H1 (cell line): ENCODE data around the gene CHST1.

Experiments
- BCL11A ChIP-seq, 2 experiments: IDR thresholded peaks; one replicate each; pipeline ENCODE4 v1.6.1; 2011; ENCODE audit warnings: low read depth in 2 of 2, low read length in 2 of 2, mild to moderate bottlenecking in 2 of 2
- CEBPB ChIP-seq: IDR thresholded peaks from 2 replicates; pipeline ENCODE4 v1.6.1; 2012; ENCODE audit warnings: low read depth, low read length
- EGR1 ChIP-seq: IDR thresholded peaks from 2 replicates; pipeline ENCODE4 v1.6.1; 2011; ENCODE audit warnings: low read depth, low read length, borderline replicate concordance
- HDAC6 ChIP-seq: IDR thresholded peaks from one replicate; pipeline ENCODE4 v1.7.1; 2012; ENCODE audit warnings: low read depth, mild to moderate bottlenecking, inconsistent platforms, low read length, moderate library complexity
- POLR2A ChIP-seq, 2 experiments: IDR thresholded peaks; 1 replicate in 1 of 2; 2 replicates in 1 of 2; pipeline ENCODE4 v1.6.1; 2011; ENCODE audit warnings: low read depth in 2 of 2, low read length in 2 of 2, mild to moderate bottlenecking in 2 of 2; ENCODE audit errors: control extremely low read depth in 1 of 2
- RNF2 ChIP-seq: fragments of 200-900, 300-1000 bp; sonication (generic); IDR thresholded peaks from 2 replicates; pipeline ENCODE4 v1.7.1; 2016; ENCODE audit warnings: borderline replicate concordance, low read depth, mild to moderate bottlenecking, antibody characterized with exemption, low read length; ENCODE audit not compliant: poor library complexity, severe bottlenecking; ENCODE audit errors: missing control alignments
- TF ChIP-seq, protein P1 (sequence below), 3 experiments: IDR thresholded peaks; 1 replicate in 2 of 3; 2 replicates in 1 of 3; pipeline versions ENCODE4 v1.5.1 to v1.6.1; 2011; ENCODE audit warnings: low read length in 3 of 3, mild to moderate bottlenecking in 3 of 3, inconsistent platforms in 2 of 3, low read depth in 1 of 3, moderate library complexity in 1 of 3; ENCODE audit not compliant: insufficient read depth in 1 of 3; ENCODE audit errors: control extremely low read depth in 1 of 3
- TF ChIP-seq, protein P2 (sequence below): IDR thresholded peaks from 2 replicates; pipeline ENCODE4 v1.6.1; 2011; ENCODE audit warnings: low read depth, mild to moderate bottlenecking, low read length; ENCODE audit not compliant: insufficient read depth
- TF ChIP-seq, protein P3 (sequence below): IDR thresholded peaks from 2 replicates; pipeline ENCODE4 v1.6.1; 2012; ENCODE audit warnings: inconsistent platforms

DNA sequence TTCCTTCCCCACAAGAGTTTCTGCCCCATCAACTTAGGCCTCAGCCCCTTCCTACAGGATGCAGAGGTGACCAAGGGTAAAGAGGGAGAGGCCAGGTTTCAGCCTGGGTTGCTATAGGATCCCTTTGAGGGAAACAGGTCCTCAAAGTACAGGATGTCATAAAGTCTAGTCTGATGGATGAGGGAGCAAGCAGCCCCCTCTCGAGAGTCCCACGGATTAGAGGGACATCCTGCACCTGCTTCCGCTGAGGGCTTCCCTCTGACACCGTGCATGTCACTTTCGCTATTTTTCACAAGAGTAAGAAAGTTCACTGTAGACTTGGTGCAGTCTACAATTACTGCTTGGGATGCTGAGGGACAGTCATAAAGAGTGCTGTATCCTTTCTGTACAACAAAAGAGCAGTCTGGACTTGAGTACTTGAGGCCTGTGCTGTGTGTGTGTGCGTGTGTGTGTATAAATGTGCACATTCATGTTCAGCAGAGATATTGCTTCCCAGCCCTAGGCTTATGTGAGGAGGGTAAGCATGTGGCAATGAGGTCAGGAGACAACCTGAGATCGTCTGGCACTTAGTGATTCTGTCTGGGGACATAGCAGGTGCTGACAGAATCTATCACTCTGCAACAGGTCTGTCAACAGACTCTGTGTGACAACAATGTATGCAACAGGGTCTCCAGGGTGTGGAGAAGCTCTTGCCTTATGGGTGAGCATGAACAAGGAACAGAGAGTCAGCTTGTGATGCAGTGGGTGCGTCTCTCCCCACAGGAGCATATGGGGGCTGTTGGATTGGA lies 18.0 kb upstream of the CHST1 start:
- TF ChIP-seq CEBPB, result no peak
- TF ChIP-seq, protein P1, sequence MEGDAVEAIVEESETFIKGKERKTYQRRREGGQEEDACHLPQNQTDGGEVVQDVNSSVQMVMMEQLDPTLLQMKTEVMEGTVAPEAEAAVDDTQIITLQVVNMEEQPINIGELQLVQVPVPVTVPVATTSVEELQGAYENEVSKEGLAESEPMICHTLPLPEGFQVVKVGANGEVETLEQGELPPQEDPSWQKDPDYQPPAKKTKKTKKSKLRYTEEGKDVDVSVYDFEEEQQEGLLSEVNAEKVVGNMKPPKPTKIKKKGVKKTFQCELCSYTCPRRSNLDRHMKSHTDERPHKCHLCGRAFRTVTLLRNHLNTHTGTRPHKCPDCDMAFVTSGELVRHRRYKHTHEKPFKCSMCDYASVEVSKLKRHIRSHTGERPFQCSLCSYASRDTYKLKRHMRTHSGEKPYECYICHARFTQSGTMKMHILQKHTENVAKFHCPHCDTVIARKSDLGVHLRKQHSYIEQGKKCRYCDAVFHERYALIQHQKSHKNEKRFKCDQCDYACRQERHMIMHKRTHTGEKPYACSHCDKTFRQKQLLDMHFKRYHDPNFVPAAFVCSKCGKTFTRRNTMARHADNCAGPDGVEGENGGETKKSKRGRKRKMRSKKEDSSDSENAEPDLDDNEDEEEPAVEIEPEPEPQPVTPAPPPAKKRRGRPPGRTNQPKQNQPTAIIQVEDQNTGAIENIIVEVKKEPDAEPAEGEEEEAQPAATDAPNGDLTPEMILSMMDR (IDR thresholded peaks at IDR 0.05; ENCODE audit: control extremely low read depth in 1 of 3, insufficient read depth in 1 of 3, low read depth in 1 of 3, low read length in 3 of 3), result no peak
- TF ChIP-seq POLR2A (IDR thresholded peaks at IDR 0.05; ENCODE audit: control extremely low read depth in 1 of 2, low read depth in 2 of 2, low read length in 2 of 2), result no peak
- TF ChIP-seq BCL11A (IDR thresholded peaks at IDR 0.05; ENCODE audit: low read depth in 2 of 2, low read length in 2 of 2), result no peak
- no peak for TF ChIP-seq HDAC6
- TF ChIP-seq, protein P2, sequence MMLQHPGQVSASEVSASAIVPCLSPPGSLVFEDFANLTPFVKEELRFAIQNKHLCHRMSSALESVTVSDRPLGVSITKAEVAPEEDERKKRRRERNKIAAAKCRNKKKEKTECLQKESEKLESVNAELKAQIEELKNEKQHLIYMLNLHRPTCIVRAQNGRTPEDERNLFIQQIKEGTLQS, result no peak
- no peak for TF ChIP-seq EGR1
- TF ChIP-seq, protein P3, sequence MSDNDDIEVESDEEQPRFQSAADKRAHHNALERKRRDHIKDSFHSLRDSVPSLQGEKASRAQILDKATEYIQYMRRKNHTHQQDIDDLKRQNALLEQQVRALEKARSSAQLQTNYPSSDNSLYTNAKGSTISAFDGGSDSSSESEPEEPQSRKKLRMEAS, result no peak
- TF ChIP-seq RNF2, result no peak
